Endodermal cell (in vitro differentiated cells): ENCODE results near the gene RIMS4. TPM values are rescaled to one million over a fixed set of nuclear protein-coding genes. Genes with fewer than 3 reads are reported as not detected.
A peak's percentile ranks its signal among the peaks of the same experiment; 100 is the strongest.

Experiments
- DNase-seq: peaks from one replicate; pipeline ENCODE4 v3.0.0-alpha.2; 2017
- H3K27ac ChIP-seq: 2 replicates; pipeline ENCODE4 v1.5.1; 2013; ENCODE audit warnings: mild to moderate bottlenecking, low read depth, low read length, moderate library complexity
- H3K27me3 ChIP-seq: 2 replicates; pipeline ENCODE4 v1.6.1; 2013; ENCODE audit warnings: mild to moderate bottlenecking, low read length, moderate library complexity; ENCODE audit not compliant: insufficient read depth, control insufficient read depth, poor library complexity, severe bottlenecking
- H3K36me3 ChIP-seq: 2 replicates; pipeline ENCODE4 v1.7.0; 2013; ENCODE audit warnings: mild to moderate bottlenecking, low read length, moderate library complexity; ENCODE audit not compliant: control insufficient read depth, insufficient read depth
- H3K4me1 ChIP-seq: one replicate; pipeline ENCODE4 v1.7.0; 2013; ENCODE audit warnings: low read length; ENCODE audit not compliant: control insufficient read depth, insufficient read depth
- H3K4me3 ChIP-seq: 2 replicates; pipeline ENCODE4 v1.5.1; 2013; ENCODE audit warnings: mild to moderate bottlenecking, low read length, moderate library complexity
- H3K9ac ChIP-seq: 2 replicates; pipeline ENCODE4 v1.6.1; 2013; ENCODE audit warnings: mild to moderate bottlenecking, low read length, moderate library complexity; ENCODE audit not compliant: poor library complexity, severe bottlenecking; ENCODE audit errors: extremely low read depth
- H3K9me3 ChIP-seq: 2 replicates; pipeline ENCODE4 v1.6.1; 2013; ENCODE audit warnings: mild to moderate bottlenecking, low read length, moderate library complexity; ENCODE audit not compliant: control insufficient read depth
- H3K27ac Mint-ChIP-seq: 2 replicates; pipeline ENCODE4 v1.8.0; 2020; ENCODE audit warnings: mixed read lengths
- H3K27me3 Mint-ChIP-seq: 2 replicates; pipeline ENCODE4 v1.8.0; 2021; ENCODE audit warnings: mild to moderate bottlenecking, mixed read lengths; ENCODE audit not compliant: insufficient read depth
- H3K36me3 Mint-ChIP-seq: 2 replicates; pipeline ENCODE4 v1.8.0; 2020; ENCODE audit warnings: low read depth, mixed read lengths
- H3K4me1 Mint-ChIP-seq: 2 replicates; pipeline ENCODE4 v1.8.0; 2020; ENCODE audit warnings: mixed read lengths
- H3K4me3 Mint-ChIP-seq: 2 replicates; pipeline ENCODE4 v1.8.0; 2020; ENCODE audit warnings: mild to moderate bottlenecking, moderate library complexity, mixed read lengths
- H3K9me3 Mint-ChIP-seq: 2 replicates; pipeline ENCODE4 v1.8.0; 2020; ENCODE audit warnings: mild to moderate bottlenecking, mixed read lengths
- CTCF ChIP-seq: fragments of 200-600 bp; sonication (generic); conservative IDR thresholded peaks from 2 replicates; pipeline ENCODE4 v1.5.0; 2021; ENCODE audit warnings: antibody characterized with exemption, mild to moderate bottlenecking
- WGBS, 2 experiments: methylation state at CpG; one replicate each; pipeline versions ENCODE4 v1.1.5 to v1.1.7; 2013; ENCODE audit warnings: missing lambda C conversion rate in 2 of 2, mixed read lengths in 1 of 2; ENCODE audit not compliant: insufficient coverage in 1 of 2, insufficient read length in 1 of 2; 5-methylcytosine and 5-hydroxymethylcytosine counted together
- total RNA-seq, 2 donors: library from RNA; stranded (reverse); fragmentation: NEBNext Ultra II Directional in 1 of 2; extraction: Animal tissue kit (Norgen Biotek cat#: 25700) in 1 of 2; gene quantifications; 2 replicates in 1 of 2; 3 replicates in 1 of 2; pipeline ENCODE4 v1.2.1, GENCODE V29; 2021

Gene RIMS4
- total RNA-seq, 2 donors from 2014 or later, result 4.3 to 13.0 TPM

DNA sequence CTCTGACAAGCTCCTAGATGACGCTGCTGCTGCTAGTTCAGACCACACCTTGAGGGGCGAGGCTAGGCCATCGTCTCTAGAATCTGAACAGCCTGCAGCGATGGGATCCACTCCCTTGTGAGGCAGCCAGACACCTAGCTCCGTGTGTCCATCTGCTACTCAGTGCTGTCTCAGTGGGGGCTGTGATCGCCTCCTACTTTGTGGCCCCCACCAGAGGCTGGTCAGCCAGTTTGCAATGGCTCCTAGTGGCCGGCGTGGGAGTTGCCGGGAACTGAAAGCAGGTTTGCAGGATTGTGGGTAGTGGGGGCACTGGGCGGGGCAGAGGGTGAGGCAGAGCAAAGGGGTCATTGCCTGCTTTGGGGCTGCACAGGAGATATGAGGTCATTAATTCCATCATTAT lies 92.4 kb downstream of the RIMS4 start:
- Mint-ChIP-seq H3K4me1 (no peaks in the 10 kb centered on the region), H3K27ac (no peak overlapping the region), H3K27me3 (no peaks in the 10 kb centered on the region), H3K36me3 (no peaks in the 10 kb centered on the region), H3K4me3 (no peak overlapping the region), H3K9me3 (no peaks in the 10 kb centered on the region)
- no peaks in the 10 kb centered on the region for H3K4me1 ChIP-seq
- H3K9ac ChIP-seq, result no peak overlapping the region
- H3K36me3 ChIP-seq, result no peaks in the 10 kb centered on the region
- H3K27ac ChIP-seq, result no peak overlapping the region
- no peaks in the 10 kb centered on the region for H3K9me3 ChIP-seq
- H3K4me3 ChIP-seq, result no peak overlapping the region
- WGBS, 2 experiments, result 45 to 75% methylated on average over 3 to 10 of the region's 10 CpGs
- TF ChIP-seq CTCF, result peak; percentile 73
- no peaks in the 10 kb centered on the region for H3K27me3 ChIP-seq
- peak; percentile 81 for DNase-seq

GRCh38 chr20:44716309-44717106 lies 93.8 kb downstream of the RIMS4 start:
- H3K27me3 ChIP-seq, result no peaks in the 10 kb centered on the region
- H3K4me3 ChIP-seq, result no peak overlapping the region
- Mint-ChIP-seq H3K27me3 (no peaks in the 10 kb centered on the region), H3K36me3 (no peaks in the 10 kb centered on the region), H3K4me1 (no peaks in the 10 kb centered on the region), H3K4me3 (no peak overlapping the region), H3K27ac (no peak overlapping the region), H3K9me3 (no peaks in the 10 kb centered on the region)
- no peak for DNase-seq
- H3K27ac ChIP-seq, result no peak overlapping the region
- no peaks in the 10 kb centered on the region for H3K36me3 ChIP-seq
- no peaks in the 10 kb centered on the region for H3K4me1 ChIP-seq
- H3K9me3 ChIP-seq, result no peaks in the 10 kb centered on the region
- no peak overlapping the region for H3K9ac ChIP-seq
- WGBS, 2 experiments, result 93 to 96% methylated on average over 9 to 13 of the region's 13 CpGs
- no peak for TF ChIP-seq CTCF

DNA sequence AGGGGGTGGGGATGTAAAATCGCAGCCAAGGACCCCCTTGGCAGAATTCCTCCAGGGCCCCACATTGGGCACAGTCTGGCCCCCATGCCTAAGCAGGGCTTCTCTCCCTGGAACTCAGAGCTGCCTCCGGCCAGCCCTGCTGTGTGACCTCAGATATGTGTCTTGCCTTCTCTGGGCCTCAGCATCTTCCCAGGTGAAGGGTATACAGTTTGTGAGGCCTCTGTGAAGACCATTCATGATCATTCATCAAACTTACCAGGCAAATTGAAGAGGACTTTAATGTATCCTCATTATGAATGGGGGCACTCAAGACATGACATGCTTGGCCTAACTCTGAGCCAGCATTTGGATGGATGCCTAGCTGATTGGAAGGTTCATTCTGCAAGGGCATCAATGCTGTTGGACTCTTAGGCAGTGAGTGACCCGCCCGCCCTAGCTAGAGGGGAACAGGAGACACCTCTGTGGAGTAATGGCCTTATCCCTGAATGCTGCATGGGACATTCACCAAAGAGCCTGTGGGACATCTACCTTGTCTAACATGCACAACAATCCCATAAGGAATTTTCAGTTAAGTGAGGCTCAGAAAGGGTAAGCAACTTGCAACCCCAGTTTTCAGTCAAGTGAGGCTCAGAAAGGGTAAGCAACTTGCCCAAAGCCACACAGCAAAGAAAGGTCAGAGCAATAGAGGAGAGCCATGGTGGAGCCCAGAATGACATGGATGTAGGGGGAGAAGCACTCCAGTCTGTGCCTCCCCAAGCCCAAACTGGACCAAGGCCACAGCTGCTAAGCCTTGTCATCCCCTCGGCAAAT lies 94.6 kb downstream of the RIMS4 start:
- 92% methylated on average over 4 to 5 of the region's 5 CpGs for WGBS, 2 experiments
- no peak for TF ChIP-seq CTCF

More for the DNA sequence above, 94.6 kb downstream of the RIMS4 start:
- H3K27ac Mint-ChIP-seq, result no peak overlapping the region
- DNase-seq, result no peak
- H3K36me3 ChIP-seq, result no peaks in the 10 kb centered on the region
- H3K4me3 ChIP-seq, result no peak overlapping the region
- no peak overlapping the region for H3K4me3 Mint-ChIP-seq
- no peaks in the 10 kb centered on the region for H3K27me3 ChIP-seq
- H3K27ac ChIP-seq, result no peak overlapping the region
- no peaks in the 10 kb centered on the region for H3K36me3 Mint-ChIP-seq
- no peaks in the 10 kb centered on the region for H3K4me1 Mint-ChIP-seq
- no peaks in the 10 kb centered on the region for H3K27me3 Mint-ChIP-seq
- H3K9me3 ChIP-seq, result no peaks in the 10 kb centered on the region
- H3K9me3 Mint-ChIP-seq, result no peaks in the 10 kb centered on the region
- no peaks in the 10 kb centered on the region for H3K4me1 ChIP-seq
- H3K9ac ChIP-seq, result no peak overlapping the region
